Activated CD4-positive, alpha-beta T cell treated with anti-CD3 and anti-CD28 coated beads, Interleukin-2, amount 10 ng/mL, durations not matched to agents 7 days and 5 days (primary cell): ENCODE data around the gene DPP10. TPM values are rescaled to one million over a fixed set of nuclear protein-coding genes. Genes with fewer than 3 reads are reported as not detected.

Experiments used
- CTCF ChIA-PET: fragments of 350-600 bp; sonication (Branson Sonifier 250); formaldehyde crosslinking; loops from one replicate; lab custom pipeline; 2021; ENCODE audit warnings: antibody characterized with exemption; lab: Charles Lee
- POLR2A ChIA-PET: fragments of 350-600 bp; sonication (Branson Sonifier 250); formaldehyde crosslinking; loops from one replicate; lab custom pipeline; 2021; ENCODE audit warnings: antibody characterized with exemption; lab: Charles Lee
- DNase-seq: peaks from one replicate; pipeline ENCODE4 v3.0.0-alpha.2; 2020
- H3K27ac Mint-ChIP-seq: one replicate; pipeline ENCODE4 v1.8.0; 2021; ENCODE audit warnings: mild to moderate bottlenecking, moderate library complexity, mixed read lengths
- H3K27me3 Mint-ChIP-seq: one replicate; pipeline ENCODE4 v1.8.0; 2021; ENCODE audit warnings: mixed read lengths
- H3K36me3 Mint-ChIP-seq: one replicate; pipeline ENCODE4 v1.8.0; 2021; ENCODE audit warnings: low read depth, mixed read lengths
- H3K4me1 Mint-ChIP-seq: one replicate; pipeline ENCODE4 v1.8.0; 2021; ENCODE audit warnings: mixed read lengths
- H3K4me3 Mint-ChIP-seq: one replicate; pipeline ENCODE4 v1.8.0; 2021; ENCODE audit warnings: mild to moderate bottlenecking, moderate library complexity, mixed read lengths
- H3K9me3 Mint-ChIP-seq: one replicate; pipeline ENCODE4 v1.8.0; 2021; ENCODE audit warnings: mixed read lengths
- total RNA-seq, 2 experiments: library from RNA; stranded (reverse); gene quantifications; one replicate each; pipeline ENCODE4 v1.2.3, GENCODE V29; 2021

Gene DPP10
- total RNA-seq, 2 experiments from 2014 or later = not detected

GRCh38 chr2:114651933-114652332 lies 209.5 kb downstream of the DPP10 start:
- DNase-seq = no peak
- no peaks in the 10 kb centered on the region for H3K4me1 Mint-ChIP-seq
- no peak overlapping the region for H3K4me3 Mint-ChIP-seq
- H3K27ac Mint-ChIP-seq = no peak overlapping the region
- ChIA-PET POLR2A (no interaction called here), CTCF (no interaction called here)
- H3K9me3 Mint-ChIP-seq = no peaks in the 10 kb centered on the region
- H3K27me3 Mint-ChIP-seq = no peaks in the 10 kb centered on the region
- H3K36me3 Mint-ChIP-seq = no peaks in the 10 kb centered on the region

GRCh38 chr2:114659880-114660279 lies 217.4 kb downstream of the DPP10 start:
- Mint-ChIP-seq H3K4me1 (peaks cover 5% of the 10 kb centered on the region), H3K9me3 (no peaks in the 10 kb centered on the region), H3K27me3 (peaks cover 9% of the 10 kb centered on the region), H3K36me3 (no peaks in the 10 kb centered on the region), H3K4me3 (no peak overlapping the region), H3K27ac (no peak overlapping the region)
- no peak for DNase-seq
- CTCF ChIA-PET = no interaction called here
- POLR2A ChIA-PET = no interaction called here

- no peaks in the 10 kb centered on the region for H3K9me3 Mint-ChIP-seq
- H3K27ac Mint-ChIP-seq = no peak overlapping the region
- H3K27me3 Mint-ChIP-seq = peaks cover 9% of the 10 kb centered on the region
- H3K4me3 Mint-ChIP-seq = peak overlapping the region; percentile 55
- DNase-seq = no peak
- H3K36me3 Mint-ChIP-seq = no peaks in the 10 kb centered on the region
- H3K4me1 Mint-ChIP-seq = peaks cover 5% of the 10 kb centered on the region
- ChIA-PET CTCF (no interaction called here), POLR2A (no interaction called here)
Observed at GRCh38 chr2:114661971-114662939, 219.8 kb downstream of the DPP10 start.

GRCh38 chr2:114668415-114668814 lies 226.0 kb downstream of the DPP10 start:
- Mint-ChIP-seq H3K4me3 (no peak overlapping the region), H3K9me3 (no peaks in the 10 kb centered on the region), H3K27me3 (no peaks in the 10 kb centered on the region), H3K36me3 (no peaks in the 10 kb centered on the region), H3K4me1 (no peaks in the 10 kb centered on the region), H3K27ac (no peak overlapping the region)
- CTCF ChIA-PET = no interaction called here
- POLR2A ChIA-PET = no interaction called here
- DNase-seq = no peak

GRCh38 chr2:114683251-114683650 lies 240.8 kb downstream of the DPP10 start:
- no peaks in the 10 kb centered on the region for H3K9me3 Mint-ChIP-seq
- H3K27ac Mint-ChIP-seq = no peak overlapping the region
- CTCF ChIA-PET = no interaction called here
- H3K36me3 Mint-ChIP-seq = no peaks in the 10 kb centered on the region
- H3K27me3 Mint-ChIP-seq = no peaks in the 10 kb centered on the region
- H3K4me3 Mint-ChIP-seq = no peak overlapping the region
- H3K4me1 Mint-ChIP-seq = no peaks in the 10 kb centered on the region
- POLR2A ChIA-PET = no interaction called here
- no peak for DNase-seq

GRCh38 chr2:114684403-114684802 lies 242.0 kb downstream of the DPP10 start:
- H3K4me3 Mint-ChIP-seq = no peak overlapping the region
- ChIA-PET POLR2A (no interaction called here), CTCF (no interaction called here)
- no peak for DNase-seq
- H3K27me3 Mint-ChIP-seq = no peaks in the 10 kb centered on the region
- H3K4me1 Mint-ChIP-seq = no peaks in the 10 kb centered on the region
- H3K9me3 Mint-ChIP-seq = no peaks in the 10 kb centered on the region
- no peak overlapping the region for H3K27ac Mint-ChIP-seq
- no peaks in the 10 kb centered on the region for H3K36me3 Mint-ChIP-seq

- H3K4me3 Mint-ChIP-seq = no peak overlapping the region
- H3K4me1 Mint-ChIP-seq = no peaks in the 10 kb centered on the region
- H3K36me3 Mint-ChIP-seq = no peaks in the 10 kb centered on the region
- DNase-seq = no peak
- H3K9me3 Mint-ChIP-seq = no peaks in the 10 kb centered on the region
- POLR2A ChIA-PET = no interaction called here
- no peaks in the 10 kb centered on the region for H3K27me3 Mint-ChIP-seq
- CTCF ChIA-PET = no interaction called here
- no peak overlapping the region for H3K27ac Mint-ChIP-seq
Observed at GRCh38 chr2:114685102-114685501, 242.7 kb downstream of the DPP10 start.

GRCh38 chr2:114688241-114688640 lies 245.8 kb downstream of the DPP10 start:
- Mint-ChIP-seq H3K36me3 (no peaks in the 10 kb centered on the region), H3K9me3 (peaks cover 2% of the 10 kb centered on the region), H3K4me1 (no peaks in the 10 kb centered on the region), H3K4me3 (no peak overlapping the region), H3K27ac (no peak overlapping the region), H3K27me3 (no peaks in the 10 kb centered on the region)
- CTCF ChIA-PET = no interaction called here
- DNase-seq = no peak
- POLR2A ChIA-PET = no interaction called here

- Mint-ChIP-seq H3K4me1 (no peaks in the 10 kb centered on the region), H3K4me3 (no peak overlapping the region), H3K27ac (no peak overlapping the region), H3K36me3 (no peaks in the 10 kb centered on the region), H3K27me3 (no peaks in the 10 kb centered on the region), H3K9me3 (no peaks in the 10 kb centered on the region)
- ChIA-PET POLR2A (no interaction called here), CTCF (no interaction called here)
- no peak for DNase-seq
Observed at GRCh38 chr2:114698520-114698919, 256.1 kb downstream of the DPP10 start.

GRCh38 chr2:114699423-114699944 lies 257.0 kb downstream of the DPP10 start:
- Mint-ChIP-seq H3K4me3 (no peak overlapping the region), H3K27me3 (no peaks in the 10 kb centered on the region), H3K4me1 (no peaks in the 10 kb centered on the region), H3K36me3 (no peaks in the 10 kb centered on the region), H3K9me3 (no peaks in the 10 kb centered on the region), H3K27ac (no peak overlapping the region)
- ChIA-PET POLR2A (no interaction called here), CTCF (no interaction called here)
- DNase-seq = no peak

GRCh38 chr2:114700440-114700839 lies 258.0 kb downstream of the DPP10 start:
- Mint-ChIP-seq H3K27ac (no peak overlapping the region), H3K27me3 (no peaks in the 10 kb centered on the region), H3K4me1 (no peaks in the 10 kb centered on the region), H3K4me3 (no peak overlapping the region), H3K36me3 (no peaks in the 10 kb centered on the region), H3K9me3 (no peaks in the 10 kb centered on the region)
- ChIA-PET CTCF (no interaction called here), POLR2A (interaction anchor here (0.6 kb wide), 1 partner anchor 26 kb away, joined by 3 read pairs; no protein-coding TSS in a partner anchor)
- DNase-seq = no peak

GRCh38 chr2:114709936-114710850 lies 267.8 kb downstream of the DPP10 start:
- H3K4me1 Mint-ChIP-seq = no peaks in the 10 kb centered on the region
- H3K9me3 Mint-ChIP-seq = no peaks in the 10 kb centered on the region
- POLR2A ChIA-PET = no interaction called here
- H3K36me3 Mint-ChIP-seq = no peaks in the 10 kb centered on the region
- H3K4me3 Mint-ChIP-seq = no peak overlapping the region
- no peak for DNase-seq
- CTCF ChIA-PET = no interaction called here
- H3K27ac Mint-ChIP-seq = no peak overlapping the region
- no peaks in the 10 kb centered on the region for H3K27me3 Mint-ChIP-seq

GRCh38 chr2:114714313-114714712 lies 271.9 kb downstream of the DPP10 start:
- ChIA-PET POLR2A (no interaction called here), CTCF (no interaction called here)
- Mint-ChIP-seq H3K27me3 (no peaks in the 10 kb centered on the region), H3K27ac (no peak overlapping the region), H3K9me3 (no peaks in the 10 kb centered on the region), H3K4me1 (no peaks in the 10 kb centered on the region), H3K36me3 (no peaks in the 10 kb centered on the region), H3K4me3 (no peak overlapping the region)
- no peak for DNase-seq
